Stromal cell of bone marrow (primary cell): Measurements from ENCODE around the gene BMP2K.
A peak's percentile ranks its signal among the peaks of the same experiment; 100 is the strongest.
"Not testable (repeated sequence)": the region's sequence is repeated elsewhere in the genome, so short reads cannot be mapped to it uniquely, and the experiment has no call there.

Experiments used
- DNase-seq: peaks from one replicate; pipeline ENCODE4 v3.0.0-alpha.2; 2012; ENCODE audit warnings: low read depth

The BMP2K gene

DNA sequence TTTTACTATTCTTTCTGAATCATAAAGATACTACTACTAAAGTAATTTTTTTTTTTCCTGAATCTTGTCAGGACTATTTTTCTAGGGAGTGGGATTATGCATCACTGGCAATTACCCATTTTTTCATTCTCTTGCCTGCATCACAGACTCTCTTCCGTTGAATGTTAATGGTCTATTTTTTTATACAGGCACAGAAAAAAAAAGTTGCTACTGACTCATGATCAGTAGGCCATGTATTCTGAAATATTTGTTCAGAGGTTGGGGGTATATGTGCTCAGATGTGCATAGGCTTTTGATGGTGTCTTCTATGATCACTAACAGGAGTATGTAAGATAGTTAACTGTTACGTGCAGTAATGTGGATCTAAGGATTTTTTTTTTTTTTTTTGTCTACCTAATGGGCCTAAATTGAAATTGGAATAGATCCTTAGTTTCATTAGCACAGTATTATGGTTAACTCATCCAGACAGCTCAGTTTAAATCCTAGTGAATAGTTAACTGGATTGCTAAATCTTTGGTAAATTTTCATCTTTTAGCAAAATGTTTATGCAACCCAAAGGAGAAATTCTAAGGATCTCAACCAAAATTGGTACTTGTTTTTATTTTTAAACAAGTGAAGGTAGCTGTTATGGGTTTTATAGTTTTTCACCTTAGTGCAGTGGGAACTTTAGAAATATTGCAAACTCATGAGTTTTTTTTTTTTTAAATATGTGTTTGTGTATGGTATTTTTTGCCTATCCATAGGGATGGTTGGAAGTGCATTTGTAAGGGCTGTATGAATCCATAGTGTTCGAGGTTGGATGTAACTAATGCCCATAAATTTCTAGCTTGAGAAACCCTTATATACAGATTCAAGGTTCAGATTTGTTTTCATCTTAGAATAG is 12.1 kb downstream of the BMP2K start:
- no peak for DNase-seq

DNA sequence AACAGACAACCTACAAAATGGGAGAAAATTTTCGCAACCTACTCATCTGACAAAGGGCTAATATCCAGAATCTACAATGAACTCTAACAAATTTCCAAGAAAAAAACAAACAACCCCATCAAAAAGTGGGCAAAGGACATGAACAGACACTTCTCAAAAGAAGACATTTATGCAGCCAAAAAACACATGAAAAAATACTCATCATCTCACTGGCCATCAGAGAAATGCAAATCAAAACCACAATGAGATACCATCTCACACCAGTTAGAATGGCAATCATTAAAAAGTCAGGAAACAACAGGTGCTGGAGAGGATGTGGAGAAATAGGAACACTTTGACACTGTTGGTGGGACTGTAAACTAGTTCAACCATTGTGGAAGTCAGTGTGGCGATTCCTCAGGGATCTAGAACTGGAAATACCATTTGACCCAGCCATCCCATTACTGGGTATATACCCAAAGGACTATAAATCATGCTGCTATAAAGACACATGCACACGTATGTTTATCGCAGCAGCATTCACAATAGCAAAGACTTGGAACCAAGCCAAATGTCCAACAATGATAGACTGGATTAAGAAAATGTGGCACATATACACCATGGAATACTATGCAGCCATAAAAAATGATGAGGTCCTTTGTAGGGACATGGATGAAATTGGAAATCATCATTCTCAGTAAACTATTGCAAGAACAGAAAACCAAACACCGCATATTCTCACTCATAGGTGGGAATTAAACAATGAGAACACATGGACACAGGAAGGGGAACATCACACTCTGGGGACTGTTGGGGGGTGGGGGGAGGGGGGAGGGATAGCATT is 19.7 kb downstream of the BMP2K start:
- DNase-seq: not testable (repeated sequence)

DNA sequence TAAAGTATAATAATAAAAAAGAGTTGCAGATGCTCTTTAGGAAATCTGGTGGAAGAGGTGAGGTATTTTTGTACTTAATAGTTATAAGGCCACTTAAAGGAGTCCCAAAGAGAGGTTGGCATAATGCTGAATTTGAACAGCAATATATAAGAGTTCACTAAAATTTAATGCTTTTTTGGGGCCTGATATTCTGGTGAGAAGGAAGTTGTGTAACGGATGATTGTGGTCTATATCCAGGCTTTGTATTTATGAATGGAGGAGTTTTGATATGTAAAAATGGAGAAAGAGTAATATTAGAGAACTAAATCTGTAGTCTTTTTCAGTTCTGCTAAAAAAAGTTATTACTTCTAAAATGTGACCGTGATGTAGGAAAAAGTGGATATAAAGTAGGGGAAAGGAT is 20.4 kb downstream of the BMP2K start:
- DNase-seq: no peak

DNA sequence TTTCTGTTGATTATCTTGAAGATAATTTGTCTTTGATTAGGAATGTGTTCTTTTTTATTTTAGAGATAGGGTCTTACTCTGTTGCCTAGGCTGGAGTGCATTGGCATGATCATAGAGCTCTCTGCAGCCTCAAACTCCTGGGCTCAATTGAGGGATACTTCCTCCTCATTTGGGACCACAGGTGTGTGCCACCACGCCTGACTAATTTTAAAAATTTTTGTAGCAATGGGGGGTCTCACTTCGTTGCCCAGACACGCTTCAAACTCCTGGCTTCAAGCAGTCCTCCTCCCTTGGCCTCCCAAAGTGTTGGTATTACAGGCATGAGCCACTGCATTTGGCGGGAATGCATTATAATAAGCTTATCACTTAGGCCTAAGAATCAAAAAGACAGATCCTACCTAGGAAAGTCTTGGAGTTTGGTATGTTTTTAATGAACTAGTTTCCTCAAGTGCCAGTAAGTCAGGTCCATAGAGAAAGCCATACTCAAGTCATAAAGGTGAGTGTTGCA is 21.7 kb downstream of the BMP2K start:
- DNase-seq: no peak

DNA sequence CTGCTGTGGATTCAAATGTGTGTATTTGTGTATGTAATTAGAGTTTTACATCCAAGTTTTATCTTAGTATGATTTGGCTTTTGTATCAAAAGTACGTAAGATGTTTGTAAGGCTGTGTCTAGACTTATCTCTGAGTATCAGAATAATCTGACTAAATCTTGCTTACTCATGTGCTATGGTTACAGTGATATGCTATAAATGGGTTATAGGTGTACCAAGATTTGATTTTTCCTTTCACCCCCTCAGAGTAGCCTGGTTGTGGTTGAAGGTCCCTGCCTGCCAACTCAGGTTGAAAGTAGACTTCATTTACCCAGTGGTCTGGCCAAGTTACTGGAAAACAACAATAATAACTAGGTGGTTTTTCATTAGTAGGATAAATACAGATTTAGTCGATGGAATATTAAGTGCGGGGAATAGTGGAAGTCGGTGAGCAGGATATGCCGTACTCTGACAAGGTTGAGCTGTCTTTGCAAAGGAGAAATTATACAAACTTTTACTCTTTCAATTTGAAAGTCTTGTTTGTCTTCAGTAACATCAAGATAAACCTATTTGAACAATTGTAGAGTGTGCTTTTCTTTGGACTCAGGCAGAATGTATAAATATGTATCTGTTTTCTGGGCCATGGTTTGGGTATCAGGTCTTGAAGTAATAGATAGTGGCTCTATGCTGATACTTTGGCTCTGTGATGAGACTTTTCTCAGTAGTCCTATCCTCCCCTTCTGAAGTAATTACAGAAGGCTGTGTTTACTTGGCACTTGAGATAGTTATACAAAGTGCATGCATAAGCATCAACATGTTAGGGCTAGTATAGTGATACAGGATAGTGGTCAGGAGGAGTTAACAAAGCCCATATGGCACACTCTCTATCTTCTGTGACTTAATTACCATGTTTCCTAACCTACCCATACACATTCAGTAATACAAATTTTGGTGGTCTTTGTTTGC is 23.7 kb downstream of the BMP2K start:
- DNase-seq: no peak

DNA sequence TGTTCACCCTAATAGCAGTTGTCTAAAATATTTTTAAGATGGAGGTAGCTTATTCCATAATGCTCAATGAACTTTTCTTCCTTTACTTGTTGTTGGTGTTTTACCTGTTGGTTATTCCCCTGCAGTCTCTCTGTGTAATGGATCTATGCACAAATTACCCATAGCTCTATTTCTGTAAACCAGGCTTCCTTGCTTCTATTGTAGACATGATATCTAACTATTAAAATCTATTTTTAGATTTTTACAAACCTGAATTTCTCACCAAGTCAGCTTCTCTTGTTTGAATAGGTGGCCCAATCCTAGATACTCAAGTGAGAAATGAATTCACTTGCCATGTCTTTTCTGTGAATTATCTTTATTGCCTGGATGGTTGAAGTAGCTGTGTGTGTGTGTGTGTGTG is 24.8 kb downstream of the BMP2K start:
- no peak for DNase-seq

DNA sequence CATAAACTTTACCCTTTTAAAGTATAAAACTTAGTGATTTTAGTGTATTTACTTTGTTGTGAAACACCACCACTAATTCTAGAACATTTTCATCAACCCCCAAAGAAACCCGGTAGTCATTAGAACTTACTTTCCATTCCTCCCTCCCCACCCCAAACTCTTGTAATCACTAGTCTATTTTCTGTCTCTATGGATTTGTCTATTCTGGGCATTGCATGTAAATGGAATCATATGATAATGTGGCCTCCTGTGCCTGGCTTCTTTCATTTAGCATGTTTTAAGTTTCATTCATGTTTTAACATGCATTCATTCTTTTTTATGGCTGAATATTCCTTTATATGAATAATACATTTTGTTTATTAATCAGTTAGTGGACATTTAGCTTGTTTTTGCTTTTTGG is 27.8 kb downstream of the BMP2K start:
- DNase-seq: no peak

DNA sequence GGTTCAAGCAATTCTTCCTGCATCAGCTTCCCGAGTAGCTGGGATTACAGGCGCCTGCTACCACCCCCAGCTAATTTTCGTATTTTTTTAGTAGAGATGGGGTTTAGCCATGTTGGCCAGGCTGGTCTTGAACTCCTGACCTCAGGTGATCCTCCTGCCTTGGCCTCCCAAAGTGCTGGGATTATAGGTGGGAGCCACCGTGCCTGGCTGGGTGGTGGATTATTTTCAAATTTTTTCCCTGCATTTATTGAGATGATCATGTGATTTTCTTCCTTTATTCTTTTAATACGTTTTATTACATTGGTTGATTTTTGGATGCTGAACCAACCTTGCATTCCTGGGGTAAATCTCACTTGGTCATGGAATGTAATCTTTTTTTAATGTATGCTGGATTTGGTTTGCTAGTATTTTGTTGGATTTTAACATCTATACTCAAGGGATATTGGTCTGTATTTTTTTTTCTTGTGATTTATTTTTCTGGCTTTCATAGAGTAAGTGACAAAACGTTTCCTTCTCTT is 30.9 kb downstream of the BMP2K start:
- DNase-seq: no peak

DNA sequence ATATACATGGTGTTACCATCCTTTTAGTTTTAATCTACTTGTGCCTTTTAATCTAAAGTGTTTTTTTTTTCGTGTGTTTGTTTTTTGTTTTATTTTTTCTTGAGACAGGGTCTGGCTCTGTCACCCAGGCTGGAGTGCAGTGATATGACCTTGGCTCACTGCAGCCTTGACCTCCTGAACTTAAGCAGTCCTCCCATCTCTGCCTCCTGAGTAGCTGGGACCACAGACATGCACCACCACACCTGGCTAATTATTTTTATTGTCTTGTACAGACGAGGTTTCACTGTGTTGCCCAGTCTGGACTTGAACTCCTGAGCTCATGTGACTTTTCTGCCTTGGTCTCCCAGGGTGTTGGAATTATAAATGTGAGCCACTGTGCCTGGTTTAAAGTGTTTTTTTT is 33.1 kb downstream of the BMP2K start:
- no peak for DNase-seq

DNA sequence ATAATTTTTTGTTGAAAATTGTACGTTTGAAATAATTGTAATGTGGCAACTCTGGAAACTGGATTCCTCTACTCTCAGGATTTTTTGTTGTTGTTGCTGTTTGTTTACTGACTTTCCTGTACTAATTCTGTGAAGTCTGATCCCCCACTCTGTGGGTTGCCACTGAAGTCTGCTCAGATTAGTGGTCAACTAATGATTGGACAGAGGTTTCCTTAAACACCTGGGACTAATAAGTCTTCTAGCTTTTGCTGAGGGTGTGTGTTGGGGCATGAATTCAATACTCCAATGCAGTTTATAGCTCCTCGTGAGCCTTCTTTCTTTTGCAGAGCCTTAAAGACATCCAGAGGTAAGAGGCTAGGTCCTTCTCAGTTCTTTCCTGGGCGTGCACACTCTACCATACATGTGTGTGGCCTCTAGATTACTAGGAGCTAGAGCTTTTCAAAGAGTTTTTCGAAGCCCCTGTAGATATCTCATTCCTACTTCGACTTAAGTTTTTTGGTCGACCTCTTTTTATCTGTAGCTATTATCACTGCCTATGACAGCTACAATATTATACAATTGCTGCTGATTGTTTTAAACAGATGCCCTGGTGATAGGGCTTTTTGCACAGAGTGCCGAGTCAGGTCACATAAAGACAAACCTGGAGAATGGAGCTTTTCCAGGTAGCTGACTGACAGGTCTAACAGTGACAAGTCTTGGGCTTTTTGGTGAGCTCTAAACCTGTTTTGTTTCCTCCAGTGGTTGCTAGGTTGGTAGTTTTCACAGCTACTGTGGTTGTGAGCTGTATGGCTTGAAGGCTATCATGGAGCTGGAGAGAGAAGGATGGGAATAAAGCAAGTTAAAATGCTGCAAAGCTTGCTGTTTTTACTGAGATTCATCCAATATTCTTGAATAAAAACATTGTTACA is 34.0 kb downstream of the BMP2K start:
- DNase-seq: no peak

DNA sequence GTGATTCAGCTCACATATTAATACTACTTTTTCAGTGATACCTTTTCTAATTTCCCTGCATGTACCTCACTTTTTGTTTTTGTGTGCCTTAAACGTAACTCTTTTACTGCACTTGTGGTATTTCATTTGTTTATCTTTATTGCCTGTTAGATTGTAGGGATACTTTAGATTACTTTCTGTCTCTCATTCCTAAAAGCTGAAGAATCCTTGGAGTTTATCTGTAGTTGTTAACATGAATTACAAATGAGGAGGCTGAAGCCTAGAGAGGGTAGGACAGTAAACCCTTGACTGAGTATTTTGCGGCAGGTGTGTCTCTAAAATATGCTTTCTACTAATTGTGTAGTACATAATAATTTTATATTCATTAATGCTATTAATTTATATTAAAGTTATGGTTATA is 34.9 kb downstream of the BMP2K start:
- no peak for DNase-seq

DNA sequence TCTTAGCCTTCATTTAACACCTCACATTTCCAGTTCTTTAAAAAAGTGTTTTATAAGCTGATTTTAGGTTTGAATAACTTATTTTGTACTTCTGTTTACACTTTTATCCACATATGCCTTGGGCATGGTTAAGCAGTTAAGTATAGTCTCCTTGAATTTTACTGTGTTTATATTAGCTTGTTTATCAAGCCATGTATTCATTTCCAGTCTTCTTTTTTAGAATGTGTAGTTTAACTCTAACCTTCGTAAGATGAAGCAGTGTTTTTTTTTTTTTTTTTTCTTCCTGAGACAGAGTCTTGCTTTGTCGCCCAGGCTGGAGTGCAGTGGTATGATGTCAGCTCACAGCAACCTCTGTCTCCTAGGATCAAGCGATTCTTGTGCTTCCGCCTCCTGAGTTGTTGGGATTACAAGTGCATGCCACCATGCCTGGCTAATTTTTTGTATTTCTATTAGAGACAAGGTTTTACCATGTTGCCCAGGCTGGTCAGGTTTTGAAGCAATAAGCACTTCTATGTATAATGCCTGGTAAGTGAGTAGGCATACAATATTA is 42.5 kb downstream of the BMP2K start:
- DNase-seq: no peak

DNA sequence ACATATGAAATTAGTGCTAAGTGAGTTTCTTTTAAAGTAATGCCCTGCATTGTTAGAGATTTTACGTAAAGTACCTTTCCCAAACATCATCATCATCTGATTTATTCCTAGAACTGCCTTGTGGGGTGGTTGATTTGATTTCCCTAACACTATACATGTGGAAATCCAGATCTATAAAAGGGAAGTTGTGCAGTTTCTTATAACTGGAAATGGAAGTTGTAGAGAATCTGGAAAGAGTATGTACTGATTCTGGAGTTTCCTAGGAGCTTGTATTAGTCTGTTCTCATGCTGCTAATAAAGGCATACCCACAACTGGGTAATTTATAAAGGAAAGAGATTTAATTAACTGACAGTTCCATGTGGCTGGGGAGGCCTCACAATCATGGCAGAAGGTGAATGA is 47.9 kb downstream of the BMP2K start:
- DNase-seq: no peak

DNA sequence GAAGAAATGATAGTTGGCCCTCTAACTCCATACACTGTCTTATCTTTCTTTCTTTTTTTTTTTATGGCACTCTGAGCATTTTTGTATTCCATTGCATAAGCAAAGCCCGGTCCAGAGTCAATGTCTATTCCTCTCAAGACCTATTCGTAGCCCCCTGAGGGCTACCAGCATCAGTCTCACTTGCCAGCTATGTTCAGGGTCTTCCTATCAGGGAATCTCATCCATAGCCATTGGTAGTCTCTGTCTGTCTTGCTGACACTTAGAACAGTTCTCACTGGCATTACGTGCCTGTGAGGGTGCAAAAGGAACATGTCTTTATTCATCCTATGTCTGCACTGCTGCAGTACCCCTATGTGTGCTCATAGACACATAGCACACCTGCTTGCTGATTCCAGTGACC is 51.0 kb downstream of the BMP2K start:
- no peak for DNase-seq

DNA sequence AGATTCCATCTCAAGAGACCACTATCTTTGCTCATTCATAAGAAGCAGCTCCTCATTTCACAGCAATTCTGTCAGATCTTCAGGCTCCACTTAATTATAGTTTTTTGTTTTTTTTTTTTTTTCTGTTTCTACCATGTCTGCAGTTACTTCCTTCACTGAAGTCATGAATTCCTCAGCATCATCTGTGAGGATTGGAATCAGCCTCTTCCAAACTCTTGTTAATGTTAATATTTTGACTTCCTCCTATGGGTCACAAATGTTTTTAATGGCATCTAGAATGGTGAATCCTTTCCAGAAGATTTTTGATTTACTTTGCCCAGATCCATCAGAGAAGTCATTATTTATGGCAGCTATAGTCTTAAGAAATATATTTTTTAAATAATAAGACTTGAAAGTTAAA is 53.1 kb downstream of the BMP2K start:
- peak; percentile 40 for DNase-seq

DNA sequence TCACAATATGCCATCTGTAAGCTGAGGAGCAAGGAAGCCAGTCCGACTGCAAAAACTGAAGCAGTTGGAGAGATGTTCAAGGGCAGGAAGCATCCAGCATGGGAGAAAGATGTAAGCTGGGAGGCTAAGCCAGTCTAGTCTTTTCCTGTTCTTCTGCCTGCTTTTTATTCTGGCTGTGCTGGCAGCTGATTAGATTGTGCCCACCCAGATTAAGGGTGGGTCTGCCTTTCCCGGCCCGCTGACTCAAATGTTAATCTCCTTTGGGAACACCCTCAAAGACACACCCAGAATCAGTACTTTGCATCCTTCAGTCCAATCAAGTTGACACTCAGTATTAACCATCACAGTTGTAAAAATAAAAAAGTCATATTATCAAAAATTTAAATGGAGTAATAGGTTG is 63.5 kb downstream of the BMP2K start:
- not testable (repeated sequence) for DNase-seq

DNA sequence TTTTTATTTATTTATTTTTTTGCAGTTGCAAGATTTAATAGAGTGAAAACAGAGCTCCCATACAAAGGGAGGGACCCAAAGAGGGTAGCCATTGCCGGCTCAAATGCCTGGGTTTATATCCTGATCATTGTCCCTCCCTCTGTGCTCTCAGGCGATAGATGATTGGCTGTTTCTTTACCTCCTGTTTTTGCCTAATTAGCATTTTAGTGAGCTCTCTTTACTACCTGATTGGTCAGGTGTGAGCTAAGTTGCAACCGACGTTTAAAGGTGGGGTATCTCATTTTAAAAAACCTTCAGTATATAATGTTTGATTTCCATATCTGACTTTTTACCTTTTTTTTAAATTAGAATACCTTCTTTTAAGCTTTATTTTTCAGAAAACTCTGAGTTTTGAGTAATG is 64.1 kb downstream of the BMP2K start:
- DNase-seq: not testable (repeated sequence)

DNA sequence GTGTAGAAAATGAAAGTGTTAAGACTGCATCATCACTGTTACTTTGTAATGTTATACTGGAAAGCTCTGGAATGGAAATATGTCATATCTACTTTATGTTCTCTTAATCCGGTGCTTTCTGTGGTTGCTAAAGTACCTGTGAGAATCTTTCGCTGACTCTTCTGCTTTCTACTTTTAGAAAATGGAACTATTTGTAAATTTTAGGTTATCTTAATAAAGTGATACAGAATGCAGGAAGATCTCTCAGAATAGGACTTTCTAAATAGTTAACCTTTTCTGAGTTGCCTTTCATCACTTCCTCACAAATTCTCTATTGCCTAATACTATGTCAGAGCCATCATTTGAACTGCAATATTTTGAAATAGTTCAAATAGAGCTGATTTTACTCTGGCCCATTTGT is 69.3 kb downstream of the BMP2K start:
- DNase-seq: no peak

DNA sequence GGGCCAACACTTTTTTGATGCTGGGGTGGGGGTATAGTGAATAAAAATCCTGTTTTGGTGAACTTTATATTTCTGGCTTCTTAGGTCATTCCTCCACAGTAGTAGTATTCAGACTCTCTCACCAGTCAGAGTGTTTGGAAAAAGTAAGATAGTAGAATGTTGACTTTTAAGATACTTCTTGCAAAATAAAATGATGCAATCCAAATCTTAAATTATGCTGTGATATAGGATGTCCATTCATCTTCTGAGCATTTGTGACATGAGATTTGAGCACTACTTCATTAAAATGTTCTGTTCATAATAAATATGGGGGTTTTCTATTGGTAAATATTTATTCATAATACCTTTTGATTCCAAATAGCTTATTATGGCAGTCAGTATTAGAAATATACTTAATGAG is 70.1 kb downstream of the BMP2K start:
- DNase-seq: no peak

DNA sequence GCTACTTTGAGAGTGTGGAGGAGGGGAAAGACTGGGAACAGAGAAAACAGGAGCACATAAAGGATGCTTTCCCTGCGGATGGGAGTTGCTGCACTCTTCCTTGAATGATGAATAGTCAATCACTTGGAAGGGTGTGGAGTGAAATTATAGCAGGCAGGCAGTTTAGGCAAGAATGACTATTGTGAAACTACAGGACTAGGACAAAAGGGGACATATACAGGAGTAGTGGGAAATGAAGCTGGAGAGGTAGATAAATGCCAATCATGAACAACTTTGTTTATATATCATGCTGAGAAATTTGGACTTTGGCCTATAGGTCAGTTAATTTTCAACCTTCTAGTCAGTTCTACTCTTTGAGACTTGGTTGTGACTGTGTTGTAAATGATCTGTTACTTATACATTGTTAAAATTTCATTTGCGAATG is 86.2 kb downstream of the BMP2K start:
- DNase-seq: no peak
